HG03139 (cell line): Measurements from ENCODE around the gene RINL.
A peak's percentile ranks its signal among the peaks of the same experiment; 100 is the strongest.

ENCODE experiments used
- ATAC-seq: cut with Tn5 transposase; IDR thresholded peaks from one replicate; pipeline ENCODE4 v1.9.1; 2021; ENCODE audit not compliant: unreplicated experiment

Gene RINL

GRCh38 chr19:38850436-38850975 lies 27.6 kb downstream of the RINL start:
- peak; percentile 62 for ATAC-seq

DNA sequence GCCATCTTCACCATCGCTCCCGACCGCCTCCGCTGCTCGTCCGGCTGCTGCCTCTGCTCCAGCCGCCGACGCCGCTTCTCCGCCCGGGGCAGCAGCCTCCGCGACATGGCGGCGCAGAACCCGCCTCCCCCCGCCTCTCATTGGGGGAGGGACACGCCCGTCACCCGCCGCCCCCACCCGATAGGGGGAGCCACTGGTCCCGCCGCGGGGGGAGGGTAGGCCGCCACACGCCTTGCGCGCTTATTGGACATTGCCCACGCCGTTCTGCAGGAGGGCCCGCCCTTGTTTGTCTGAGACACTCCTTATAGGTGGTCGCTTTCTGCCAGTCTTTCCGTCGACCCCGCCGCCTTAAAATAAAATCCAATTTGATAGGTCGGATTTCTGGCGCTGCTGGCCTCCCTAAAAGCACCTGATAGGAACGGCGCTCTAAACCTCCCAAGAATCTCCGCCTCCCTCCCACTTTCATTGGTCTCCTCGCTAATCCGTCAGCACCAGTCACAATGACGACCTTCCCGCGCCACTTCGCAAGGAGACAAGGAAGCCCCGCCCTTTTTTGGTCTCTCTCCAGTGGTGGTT lies 28.1 kb downstream of the RINL start, which contains the start of gene HNRNPL:
Gene HNRNPL, minus strand, starts transcription at position 127 of the 576 bp plus-strand sequence. Its CDS starts 20 bp downstream, at position 107.
- ATAC-seq = peak; percentile 41

- peak; percentile 18 for ATAC-seq
Observed at GRCh38 chr19:38849147-38849859, 28.8 kb downstream of the RINL start.

DNA sequence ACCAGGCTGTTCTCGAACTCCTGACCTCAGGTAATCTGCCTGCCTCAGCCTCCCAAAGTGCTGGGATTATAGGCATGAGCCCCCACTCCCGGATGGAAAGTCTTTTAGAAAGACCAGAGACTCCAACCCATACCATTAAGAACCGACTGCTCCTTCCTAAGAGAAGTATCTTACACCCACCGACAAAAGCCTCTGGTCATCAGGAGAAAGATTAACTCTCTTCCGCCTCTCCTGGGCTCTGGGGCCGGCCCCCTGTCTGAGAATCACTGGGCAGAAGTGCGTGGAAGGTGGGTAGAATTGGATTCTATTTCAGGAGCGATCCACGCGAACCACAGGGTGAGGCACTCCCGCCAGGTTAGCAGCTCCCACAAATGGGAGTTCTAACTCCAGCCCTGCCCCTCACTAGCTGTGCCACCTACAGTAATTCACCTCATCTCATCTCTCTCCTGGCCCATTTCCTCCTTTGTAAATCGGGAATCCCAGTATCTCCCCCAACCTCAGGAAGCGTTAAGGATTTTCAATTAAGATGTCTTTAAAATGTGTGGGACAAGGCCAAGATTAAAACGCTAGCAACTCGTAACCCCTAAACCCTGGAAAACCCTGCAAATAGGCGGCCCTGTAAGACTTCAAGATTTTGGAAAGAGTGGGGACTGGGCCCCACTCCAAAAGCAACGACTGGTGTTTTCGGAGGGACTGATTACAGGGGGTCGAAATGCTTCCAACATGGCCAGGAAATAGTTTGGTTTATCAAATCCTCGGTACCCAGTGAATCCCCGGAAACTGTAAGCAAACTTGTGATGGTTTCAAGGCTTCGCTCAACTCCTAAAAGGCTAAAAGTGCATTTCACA lies 29.6 kb downstream of the RINL start:
- ATAC-seq = no peak

GRCh38 chr19:38846097-38846496 lies 32.0 kb downstream of the RINL start:
- ATAC-seq = no peak

GRCh38 chr19:38845374-38846024 lies 32.6 kb downstream of the RINL start:
- no peak for ATAC-seq

DNA sequence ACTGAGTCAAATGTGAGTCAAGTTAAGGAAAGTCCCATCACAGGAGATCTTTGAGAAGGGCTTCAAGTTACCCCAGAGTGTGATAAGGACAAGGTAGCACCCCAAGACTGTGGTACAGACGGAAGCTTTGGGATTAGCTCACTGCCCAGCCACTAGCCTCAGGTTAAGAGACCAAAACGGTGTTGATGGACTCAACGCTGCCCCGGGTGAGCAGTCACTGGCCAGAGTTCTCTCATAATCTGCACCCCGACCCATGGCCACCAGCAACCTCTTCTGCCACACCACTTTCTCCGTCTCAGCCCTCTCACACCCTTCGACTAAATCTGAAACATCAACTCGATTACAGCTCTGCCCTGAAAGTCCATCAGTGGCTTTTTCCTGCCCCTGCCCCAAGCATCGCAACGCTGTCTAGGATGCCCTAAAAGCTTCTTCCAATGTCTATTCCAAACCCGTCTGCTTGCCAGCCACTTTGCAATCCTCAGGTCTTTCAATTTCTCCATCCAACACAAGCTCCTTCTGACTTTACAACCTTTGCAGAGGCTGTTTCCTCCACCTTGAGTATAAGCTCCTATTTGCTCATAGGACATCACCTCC lies 33.9 kb downstream of the RINL start:
- ATAC-seq = no peak

DNA sequence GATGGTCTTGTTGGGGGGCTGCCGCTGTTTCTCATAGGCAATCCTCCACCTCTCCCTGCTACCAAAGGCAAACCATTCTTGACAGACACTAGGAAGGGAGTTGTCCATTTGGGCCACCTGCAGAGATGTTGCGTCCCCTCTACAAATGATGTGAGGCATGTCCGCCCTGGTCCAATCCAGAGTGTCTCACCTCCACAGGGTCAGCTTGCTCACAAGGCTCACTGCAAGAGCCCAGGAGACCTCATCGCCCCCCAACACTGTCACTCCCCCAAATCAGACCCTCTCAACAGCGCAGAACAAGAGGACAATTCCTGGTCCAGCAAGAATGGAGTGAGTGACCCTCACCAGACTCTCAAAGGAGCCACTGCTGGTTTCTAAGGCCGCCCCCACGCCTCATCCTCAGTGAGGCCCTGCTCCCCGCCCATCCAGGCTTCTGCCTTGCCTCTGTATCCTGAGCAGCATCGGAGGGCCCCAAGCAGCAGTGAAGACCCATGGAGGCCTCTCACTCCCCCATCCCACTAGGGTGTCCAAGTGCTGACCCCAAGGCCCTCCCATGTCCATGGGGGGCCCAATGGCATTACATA lies 34.8 kb downstream of the RINL start:
- no peak for ATAC-seq

GRCh38 chr19:38842439-38843174 lies 35.5 kb downstream of the RINL start:
- no peak for ATAC-seq

- no peak for ATAC-seq
Observed at GRCh38 chr19:38841787-38842438, 36.2 kb downstream of the RINL start.

- no peak for ATAC-seq
Observed at GRCh38 chr19:38841180-38841766, 36.8 kb downstream of the RINL start.

DNA sequence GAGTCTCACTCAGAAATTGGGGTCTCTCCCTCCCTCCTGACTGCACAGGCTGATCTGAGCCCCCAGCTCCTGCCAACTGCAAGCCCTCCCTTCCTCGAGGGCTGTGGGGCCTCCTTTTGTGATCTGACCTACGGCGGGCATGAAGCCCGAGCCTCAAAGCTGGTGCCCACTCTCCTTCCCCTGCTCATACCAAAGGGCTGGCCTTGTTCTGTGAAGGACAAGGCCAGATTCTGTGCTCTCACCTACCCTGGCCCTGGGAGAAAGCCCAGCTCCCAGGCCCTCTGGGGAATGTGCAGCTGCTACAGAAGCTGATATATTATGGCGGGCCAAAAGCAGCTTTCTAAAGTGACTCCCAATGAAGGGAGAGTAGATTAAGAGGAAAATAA lies 37.5 kb downstream of the RINL start:
- no peak for ATAC-seq

DNA sequence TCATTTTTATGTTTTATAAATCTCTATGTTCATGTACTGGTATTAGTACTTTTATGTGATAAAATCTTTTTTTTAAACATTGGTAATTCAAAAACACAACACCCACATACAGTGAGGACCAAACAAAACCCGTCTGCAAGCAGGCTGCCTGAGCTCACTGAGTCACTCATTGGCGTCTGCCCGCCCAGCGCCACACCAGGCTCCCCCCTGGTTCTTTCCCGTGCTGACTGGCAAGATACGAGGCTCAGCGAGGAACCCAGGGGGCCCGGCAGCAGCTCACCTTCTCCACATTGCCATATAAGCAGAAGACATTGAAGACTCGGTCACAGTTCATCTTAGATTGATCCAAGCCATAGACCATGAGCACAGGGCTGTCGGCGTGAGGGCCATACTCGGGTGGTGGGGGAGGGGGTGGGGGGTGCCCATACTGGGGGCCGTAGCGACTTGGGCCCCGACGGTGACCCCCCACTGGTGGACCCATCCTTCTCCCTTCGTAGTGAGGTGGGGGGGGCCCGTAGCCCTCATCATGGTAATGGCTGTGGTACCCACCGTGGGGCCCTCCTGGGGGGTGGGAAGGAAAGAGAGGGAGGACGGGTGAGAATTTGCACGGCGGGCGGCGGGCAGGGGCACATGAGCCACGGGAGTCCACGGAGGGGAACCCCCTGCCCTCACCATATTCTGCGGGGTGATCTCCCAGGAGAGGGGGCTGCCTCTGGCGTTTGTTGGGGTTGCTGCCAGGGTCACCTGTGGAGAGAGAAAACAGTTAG lies 38.1 kb downstream of the RINL start:
- no peak for ATAC-seq

GRCh38 chr19:38838986-38839761 lies 38.9 kb downstream of the RINL start:
- no peak for ATAC-seq

DNA sequence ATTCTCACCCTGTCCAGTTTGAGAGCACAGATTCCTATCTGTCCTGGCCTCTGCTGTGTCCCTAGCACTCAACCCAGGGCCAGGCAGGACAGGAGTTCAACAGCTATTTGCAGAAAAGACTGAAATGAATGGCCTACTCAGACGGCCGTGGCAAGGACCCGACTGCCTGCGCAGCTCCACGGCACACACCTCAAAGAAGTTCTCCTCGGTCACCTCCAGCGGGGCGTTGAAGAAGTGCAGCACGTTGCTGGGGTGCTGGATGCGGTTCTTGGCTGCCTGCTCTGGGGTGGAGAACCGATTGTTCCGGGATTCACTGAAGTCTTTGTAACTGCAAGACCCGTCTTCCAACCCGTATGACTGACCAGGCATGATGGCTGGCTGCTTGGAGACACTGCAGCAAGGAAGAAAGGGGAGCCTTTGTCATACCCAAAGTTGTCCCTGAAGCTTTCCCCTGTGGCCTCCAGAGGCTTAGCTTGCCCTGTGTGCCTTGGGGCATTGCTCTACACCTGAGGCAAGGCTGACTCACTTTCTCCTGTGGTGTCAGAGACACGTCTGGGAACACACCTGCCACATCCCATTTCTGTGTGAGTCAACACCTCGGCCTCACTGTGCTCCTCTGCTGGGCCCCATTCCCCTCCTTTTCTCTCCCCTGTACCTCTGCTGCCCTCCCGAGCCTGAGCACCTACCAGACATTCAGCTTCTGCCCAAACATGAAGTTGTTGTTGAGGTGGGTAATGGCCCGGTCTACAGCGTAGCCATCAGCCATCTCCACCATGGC lies 39.7 kb downstream of the RINL start:
- ATAC-seq = no peak

GRCh38 chr19:38837656-38838121 lies 40.4 kb downstream of the RINL start:
- ATAC-seq = no peak
